Left ventricle myocardium superior (tissue), 1 donor: Measurements from ENCODE around the gene LRP2. TPM values are rescaled to one million over a fixed set of nuclear protein-coding genes. Genes with fewer than 3 reads are reported as not detected.
"Not testable (repeated sequence)": the region's sequence is repeated elsewhere in the genome, so short reads cannot be mapped to it uniquely, and the experiment has no call there.

Experiments used
- ATAC-seq: fragments of 200-7000 bp; cut with Tn5 transposase; one replicate; pipeline ENCODE4 v1.9.1; 2020; ENCODE audit warnings: mild to moderate bottlenecking, moderate library complexity
- DNase-seq: peaks from one replicate; pipeline ENCODE4 v3.0.0-alpha.2; 2020
- intact Hi-C: fragments of 100-400 bp; cut with micrococcal nuclease; formaldehyde crosslinking; loops from one replicate; pipeline ENCODE4 v1.11.0; 2022
- long read RNA-seq: library from polyadenylated mRNA; unstranded; transcript quantifications from one replicate; pipeline ENCODE4 v2.0.0, GENCODE V29; 2021
- total RNA-seq: library from RNA; stranded (reverse); fragmentation: NEBNext Ultra II Directional; extraction: Animal tissue kit (Norgen Biotek cat#: 25700); gene quantifications from one replicate; pipeline ENCODE4 v1.2.1, GENCODE V29; 2021
- donor health status: DM: no; HTN: yes; CAD: no; lungs with severe emphysema.

LRP2 gene
- 2.0 TPM for total RNA-seq
- long read RNA-seq: 0 reads

DNA sequence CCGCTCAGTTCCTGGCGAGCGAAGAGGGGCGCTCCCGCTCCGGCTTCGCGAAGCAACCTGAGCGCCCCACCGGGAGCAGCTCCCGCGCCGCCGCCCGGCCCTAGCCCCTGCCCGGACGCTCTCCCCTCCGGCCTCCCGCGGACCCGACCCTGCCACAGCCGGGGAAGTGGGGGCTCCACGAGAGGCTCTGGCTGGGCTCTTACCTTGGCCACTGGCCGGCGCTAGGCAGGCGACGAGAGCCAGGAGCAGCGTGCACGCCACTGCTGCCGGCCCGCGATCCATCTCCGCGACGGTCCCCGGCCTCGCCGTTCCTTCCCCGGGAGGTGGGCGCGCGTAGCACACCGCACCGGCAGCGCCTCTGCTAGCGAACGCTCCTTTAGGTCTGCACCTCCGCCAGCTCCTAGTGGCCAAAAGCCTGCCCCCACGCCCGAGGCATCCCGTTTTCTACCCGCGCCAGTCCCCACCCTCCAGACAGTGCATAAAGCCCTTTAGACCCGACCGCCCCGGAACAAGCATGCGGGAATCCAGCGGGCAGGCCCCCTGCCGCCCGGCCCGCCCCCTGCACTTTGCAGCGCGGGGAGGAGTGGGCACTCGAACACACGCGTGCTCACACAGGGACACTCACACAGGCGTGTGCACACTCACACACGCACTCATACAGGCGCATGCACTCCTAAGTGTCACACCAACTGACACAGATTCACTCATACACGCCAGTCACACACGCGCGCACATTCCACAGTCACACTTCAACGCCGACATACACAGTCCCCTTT is at the start of gene LRP2:
TSS of gene LRP2 (minus strand) at position 417 of the 776 bp plus-strand sequence. CDS start at position 282, 135 bp downstream.
- DNase-seq (peak; percentile 24), ATAC-seq (peak; percentile 16)
- intact Hi-C loops: no loop called here

GRCh38 chr2:169406891-169407290 is 44.6 kb upstream of the LRP2 start:
- intact Hi-C loops: no loop called here

DNA sequence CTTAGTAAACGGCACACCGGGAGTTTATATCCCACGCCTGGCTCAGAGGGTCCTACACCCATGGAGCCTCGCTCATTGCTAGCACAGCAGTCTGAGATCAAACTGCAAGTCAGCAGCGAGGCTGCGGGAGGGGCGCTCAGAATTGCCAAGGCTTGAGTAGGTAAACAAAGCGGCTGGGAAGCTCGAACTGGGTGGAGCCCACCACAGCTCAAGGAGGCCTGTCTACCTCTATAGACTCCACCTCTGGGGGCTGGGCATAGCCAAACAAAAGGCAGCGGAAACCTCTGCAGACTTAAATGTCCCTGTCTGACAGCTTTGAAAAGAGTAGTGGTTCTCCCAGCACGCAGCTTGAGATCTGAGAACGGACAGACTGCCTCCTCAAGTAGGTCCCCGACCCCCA is 37.2 kb upstream of the LRP2 start:
- ATAC-seq, DNase-seq, intact Hi-C loops: not testable (repeated sequence)

More at GRCh38 chr2:169406891-169407290, 44.6 kb upstream of the LRP2 start:
- no peak for DNase-seq
- no peak for ATAC-seq

GRCh38 chr2:169397697-169398096 is 35.4 kb upstream of the LRP2 start:
- no peak for DNase-seq
- intact Hi-C loops: no loop called here

DNA sequence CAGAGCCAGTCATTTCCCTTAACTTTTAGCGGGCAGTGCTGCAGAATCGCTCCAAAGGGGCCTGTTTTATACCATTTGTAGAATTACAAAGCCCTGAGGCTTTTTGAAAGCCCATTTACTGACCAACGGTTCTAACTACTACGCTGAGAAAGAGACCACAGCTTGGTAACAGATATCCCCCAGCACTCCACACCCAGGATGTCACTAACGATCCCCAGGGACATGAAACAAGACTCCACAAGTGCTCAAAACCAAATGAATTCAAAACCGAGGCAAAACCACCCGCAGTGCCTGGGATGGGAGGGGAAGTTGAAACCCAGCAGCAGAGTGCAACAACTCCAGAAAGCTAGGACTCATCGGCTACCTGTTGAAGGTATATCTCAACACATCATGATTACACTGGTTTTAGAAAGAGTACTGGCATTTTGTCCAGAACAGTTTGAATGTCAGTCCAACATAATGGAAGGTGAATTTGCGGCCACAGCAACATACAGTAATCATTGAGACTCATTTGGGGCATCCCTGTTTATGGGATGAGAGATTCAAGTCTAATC is 33.6 kb upstream of the LRP2 start:
- intact Hi-C loops: no loop called here
- ATAC-seq: no peak

More at GRCh38 chr2:169397697-169398096, 35.4 kb upstream of the LRP2 start:
- ATAC-seq: no peak

DNA sequence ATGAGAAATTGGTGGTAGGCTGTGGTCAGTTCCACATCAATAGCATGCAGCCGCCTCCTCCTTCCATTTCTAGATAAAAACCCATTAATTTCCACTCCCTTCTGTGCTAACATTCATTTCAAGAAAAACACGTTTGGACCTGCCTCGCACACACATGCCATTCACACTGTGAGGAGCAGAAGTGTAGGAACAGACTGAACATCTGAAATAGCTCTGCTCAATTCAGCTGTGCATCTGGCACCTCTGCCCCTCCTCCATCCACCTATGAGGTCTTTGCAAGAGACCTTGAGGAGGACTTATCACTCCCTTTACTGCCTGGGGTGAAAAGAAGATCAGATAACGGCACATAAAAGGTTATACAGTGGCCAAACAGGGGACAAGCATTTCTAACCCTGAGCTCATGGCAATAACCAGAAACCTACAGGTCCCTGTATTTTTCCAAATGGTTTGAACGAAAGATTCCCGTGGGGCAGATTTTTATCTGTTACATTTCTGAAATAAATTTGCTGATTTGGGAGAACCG is 30.8 kb upstream of the LRP2 start:
- intact Hi-C loops: no loop called here
- ATAC-seq (no peak), DNase-seq (no peak)

More for the DNA sequence above, 33.6 kb upstream of the LRP2 start:
- DNase-seq: no peak

- intact Hi-C loops: no loop called here
- no peak for DNase-seq
- ATAC-seq: no peak
These were observed 28.9 kb upstream of the LRP2 start for GRCh38 chr2:169391236-169391635.

DNA sequence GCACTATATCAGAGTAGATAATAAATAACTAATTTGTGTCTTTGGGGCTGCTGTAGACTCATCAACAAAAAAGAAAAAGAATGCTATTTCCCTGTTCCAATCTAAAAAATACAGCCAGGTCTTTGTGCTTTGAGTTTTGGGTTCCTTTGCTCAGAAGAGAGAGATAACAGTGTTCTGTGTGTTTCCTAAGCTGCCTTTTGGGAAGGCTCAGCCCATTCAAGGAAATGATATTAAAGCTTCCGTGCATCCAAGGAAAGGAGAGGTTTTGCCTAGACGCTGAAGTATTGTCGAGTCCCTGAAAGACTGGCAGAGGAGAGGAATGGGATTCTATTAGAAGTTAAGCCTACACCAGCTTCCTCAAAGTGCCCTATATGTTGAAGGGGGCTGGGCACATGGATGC is 25.8 kb upstream of the LRP2 start:
- intact Hi-C loops: no loop called here
- DNase-seq (no peak), ATAC-seq (no peak)

GRCh38 chr2:169386722-169387121 is 24.4 kb upstream of the LRP2 start:
- ATAC-seq (no peak), DNase-seq (no peak)
- intact Hi-C loops: no loop called here

- DNase-seq (no peak), ATAC-seq (no peak)
- intact Hi-C loops: no loop called here
These were observed 22.5 kb upstream of the LRP2 start for GRCh38 chr2:169384816-169385215.

- DNase-seq (no peak), ATAC-seq (no peak)
- intact Hi-C loops: no loop called here
These were observed 10.2 kb upstream of the LRP2 start for GRCh38 chr2:169372561-169372960.

DNA sequence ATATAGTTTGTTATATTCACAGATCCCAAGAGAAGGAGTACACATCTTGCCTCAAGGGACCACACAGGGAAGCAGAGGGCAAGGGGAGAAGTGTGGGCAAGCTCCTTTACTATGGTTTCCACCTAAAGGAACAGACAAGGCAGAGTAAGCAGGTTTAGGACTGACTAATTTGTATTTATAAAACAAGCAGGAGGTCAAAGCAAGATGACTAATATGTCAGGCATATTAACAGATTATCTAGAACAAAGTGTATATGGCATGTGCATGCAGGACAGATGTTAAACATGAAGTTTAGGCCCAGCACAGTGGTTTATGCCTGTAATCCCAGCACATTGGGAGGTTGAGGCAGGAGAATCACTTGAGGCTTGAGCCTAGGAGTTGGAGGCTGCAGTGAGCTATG is 3.7 kb upstream of the LRP2 start:
- intact Hi-C loops: no loop called here
- no peak for ATAC-seq
- no peak for DNase-seq

GRCh38 chr2:169365029-169365480 is 2.7 kb upstream of the LRP2 start:
- no peak for DNase-seq
- intact Hi-C loops: no loop called here
- ATAC-seq: no peak

DNA sequence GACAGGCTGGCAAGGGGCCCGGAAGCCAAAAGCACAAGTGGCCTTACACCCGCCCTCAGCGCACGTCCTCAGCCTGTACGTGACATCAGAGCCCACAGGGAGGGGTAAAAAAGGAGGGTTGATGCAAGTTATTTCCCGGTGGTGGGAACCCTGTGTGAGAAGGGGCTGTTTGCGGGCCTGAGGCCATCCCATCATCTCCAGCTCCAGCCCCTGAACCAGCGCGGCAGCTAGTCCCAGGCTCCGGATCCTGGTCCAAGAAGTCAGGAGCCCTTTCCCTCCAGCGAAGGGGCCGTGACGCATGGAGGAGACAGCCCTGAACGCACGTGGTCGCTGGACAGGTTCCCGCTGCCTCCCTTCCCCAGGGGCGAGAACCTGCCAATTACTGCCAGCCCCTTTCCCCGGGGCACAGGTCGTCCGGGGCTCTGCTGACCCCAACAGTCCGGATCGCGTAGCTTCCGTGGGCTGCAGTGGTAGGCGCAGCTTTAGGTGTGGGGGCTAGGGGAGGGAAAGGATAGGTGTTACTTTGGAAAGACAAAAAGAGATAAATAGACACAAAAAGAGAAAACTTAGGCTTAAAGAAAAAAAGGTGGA is 1.3 kb upstream of the LRP2 start:
- intact Hi-C loops: no loop called here

GRCh38 chr2:169362894-169363559 is 693 bp upstream of the LRP2 start:
- ATAC-seq: no peak

More for the DNA sequence above, 1.3 kb upstream of the LRP2 start:
- DNase-seq: peak; percentile 37
- ATAC-seq: peak; percentile 34

GRCh38 chr2:169361706-169362117 is 622 bp downstream of the LRP2 start:
- intact Hi-C loops: no loop called here
- peak; percentile 62 for ATAC-seq
- DNase-seq: peak; percentile 36

More at GRCh38 chr2:169362894-169363559, 693 bp upstream of the LRP2 start:
- no peak for DNase-seq
- intact Hi-C loops: no loop called here

DNA sequence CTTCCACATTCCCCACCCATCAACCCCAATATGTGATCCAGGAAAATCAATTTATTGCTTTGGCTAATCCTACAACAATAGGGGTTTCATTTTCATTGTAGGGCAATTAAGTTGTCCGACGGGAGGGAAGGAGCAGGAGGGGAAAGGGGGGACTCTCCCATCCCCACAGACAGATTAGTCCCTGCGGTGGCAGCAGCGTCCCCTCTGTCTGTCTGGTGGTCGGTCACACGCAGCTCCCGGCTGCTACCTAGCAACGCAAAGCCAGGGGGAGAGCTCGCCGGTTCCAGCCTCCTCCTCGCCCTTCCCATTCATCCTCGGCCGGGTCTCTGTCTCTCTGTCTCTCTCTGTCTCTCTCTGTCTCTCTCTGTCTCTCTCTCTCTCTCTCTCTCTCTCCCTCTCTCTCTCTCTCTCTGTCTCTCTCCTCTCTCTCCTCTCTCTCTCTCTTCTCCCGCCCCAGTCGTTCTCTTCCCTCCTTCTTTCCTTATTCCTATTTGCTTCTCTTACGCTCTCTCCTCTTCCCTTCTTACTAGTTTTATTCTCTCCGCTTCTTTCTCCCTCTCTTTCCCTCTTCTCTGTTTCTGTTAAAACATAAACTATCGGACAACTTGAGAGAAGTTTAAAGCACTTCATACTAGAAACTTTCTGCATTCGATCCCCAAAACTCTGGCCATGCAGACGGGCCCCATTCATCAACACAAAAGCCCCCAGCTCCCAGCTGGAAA is 1.2 kb downstream of the LRP2 start:
- ATAC-seq: no peak
- DNase-seq: no peak
- intact Hi-C loops: no loop called here

GRCh38 chr2:169358016-169358415 is 4.3 kb downstream of the LRP2 start:
- intact Hi-C loops: no loop called here
- ATAC-seq: no peak
- DNase-seq: no peak

- ATAC-seq (no peak), DNase-seq (no peak)
- intact Hi-C loops: no loop called here
These were observed 8.1 kb downstream of the LRP2 start for GRCh38 chr2:169354244-169354643.
